NK-92 (cell line): ENCODE results near the gene SMOC2.

Experiments used
- DNase-seq: peaks from one replicate; lab custom pipeline; 2025; ENCODE audit not compliant: unreplicated experiment; lab: John Stamatoyannopoulos, UW

Gene SMOC2

GRCh38 chr6:168645326-168645725, 204.3 kb downstream of the SMOC2 start:
- DNase-seq: no peak

GRCh38 chr6:168647271-168647670, 206.3 kb downstream of the SMOC2 start:
- DNase-seq: no peak

GRCh38 chr6:168648240-168649125, 207.5 kb downstream of the SMOC2 start:
- no peak for DNase-seq

- DNase-seq: no peak
These were observed 208.2 kb downstream of the SMOC2 start for GRCh38 chr6:168649209-168649608.

GRCh38 chr6:168650671-168651111, 209.7 kb downstream of the SMOC2 start:
- DNase-seq: no peak

GRCh38 chr6:168655462-168656152, 214.6 kb downstream of the SMOC2 start:
- DNase-seq: no peak

GRCh38 chr6:168658059-168658458, 217.1 kb downstream of the SMOC2 start:
- DNase-seq: no peak

- no peak for DNase-seq
These were observed 219.5 kb downstream of the SMOC2 start for GRCh38 chr6:168660400-168660945.

- no peak for DNase-seq
These were observed 221.4 kb downstream of the SMOC2 start for GRCh38 chr6:168662301-168662936.

- no peak for DNase-seq
These were observed 222.1 kb downstream of the SMOC2 start for GRCh38 chr6:168663041-168663440.

GRCh38 chr6:168664956-168665355, 224.0 kb downstream of the SMOC2 start:
- no peak for DNase-seq

GRCh38 chr6:168666170-168666569, 225.2 kb downstream of the SMOC2 start:
- DNase-seq: no peak

- DNase-seq: no peak
These were observed 225.9 kb downstream of the SMOC2 start for GRCh38 chr6:168666699-168667427.

GRCh38 chr6:168667428-168667805, 226.4 kb downstream of the SMOC2 start:
- no peak for DNase-seq

- DNase-seq: no peak
These were observed 229.5 kb downstream of the SMOC2 start for GRCh38 chr6:168670401-168670985.

- no peak for DNase-seq
These were observed 230.3 kb downstream of the SMOC2 start for GRCh38 chr6:168671028-168671862.

GRCh38 chr6:168671863-168672546, 231.0 kb downstream of the SMOC2 start:
- no peak for DNase-seq

- no peak for DNase-seq
These were observed 233.6 kb downstream of the SMOC2 start for GRCh38 chr6:168674595-168674994.

GRCh38 chr6:168675375-168675774, 234.4 kb downstream of the SMOC2 start:
- no peak for DNase-seq
